Body of pancreas (tissue), 4 donors: ENCODE data around the gene UGP2. TPM values are rescaled to one million over a fixed set of nuclear protein-coding genes. Genes with fewer than 3 reads are reported as not detected.
A peak's percentile ranks its signal among the peaks of the same experiment; 100 is the strongest.

Source experiments
- ATAC-seq: fragments of 150-250 bp; one replicate; pipeline ENCODE4 v1.9.1; 2016
- DNase-seq, 4 donors: peaks; one replicate each; pipeline ENCODE4 v3.0.0-alpha.2; 2019
- H3K27ac ChIP-seq, 4 donors: fragments of 200-600 bp; sonication (generic); 1 replicate in 3 of 4; 2 replicates in 1 of 4; pipeline versions ENCODE4 v1.5.1 to v1.6.1; 2016 to 2019; ENCODE audit warnings: mild to moderate bottlenecking in 1 of 4, mixed read lengths in 1 of 4, moderate library complexity in 1 of 4
- H3K27me3 ChIP-seq, 2 donors: fragments of 200-600 bp; sonication (generic); one replicate each; pipeline ENCODE4 v1.6.0; 2016; ENCODE audit warnings: mild to moderate bottlenecking in 1 of 2
- H3K36me3 ChIP-seq, 2 donors: fragments of 200-600 bp; sonication (generic); replicated peaks in 1 of 2; 2 replicates each; pipeline ENCODE4 v1.5.1; 2016; ENCODE audit warnings: low read depth in 2 of 2; ENCODE audit not compliant: insufficient read depth in 1 of 2
- H3K4me1 ChIP-seq: fragments of 200-600 bp; sonication (generic); one replicate; pipeline ENCODE4 v1.6.0; 2016
- H3K4me3 ChIP-seq, 2 donors: fragments of 200-600 bp; sonication (generic); 1 replicate in 1 of 2; 2 replicates in 1 of 2; pipeline ENCODE4 v1.5.1; 2016 to 2019
- H3K9me3 ChIP-seq, 3 donors: fragments of 200-600 bp; sonication (generic); 1 replicate in 2 of 3; 2 replicates in 1 of 3; pipeline ENCODE4 v1.5.1; 2016
- CTCF ChIP-seq, 7 experiments: fragments of 450-650 bp in 4 of 7; fragments of 200-600 bp in 3 of 7; sonication (generic) in 3 of 7; IDR thresholded peaks; one replicate each; pipeline ENCODE4 v1.5.1; 2016 to 2019; ENCODE audit warnings: antibody characterized with exemption in 7 of 7
- POLR2A ChIP-seq, 3 donors: fragments of 450-650 bp; IDR thresholded peaks; one replicate each; pipeline ENCODE4 v1.6.1; 2016; ENCODE audit warnings: antibody characterized with exemption in 3 of 3, mild to moderate bottlenecking in 2 of 3
- WGBS, 2 donors: methylation state at CpG; one replicate each; pipeline ENCODE4 v1.1.5; 2017; 5-methylcytosine and 5-hydroxymethylcytosine counted together
- intact Hi-C: fragments of 100-400 bp; cut with DNase I; formaldehyde crosslinking; loops from one replicate; pipeline ENCODE4 v1.15.1; 2023
- total RNA-seq, 2 donors: library from RNA; depleted of rRNA; stranded (reverse); fragments of >200 nt; gene quantifications; one replicate each; pipeline ENCODE4 v1.1.0, GENCODE V29; 2016

Gene UGP2
- total RNA-seq, 2 donors from 2014 or later, result 64.3 to 93.3 TPM

- no peak overlapping the region for H3K27ac ChIP-seq
- WGBS, 2 donors, result 47 to 76% methylated on average over 2 of the region's 2 CpGs
- TF ChIP-seq CTCF (IDR thresholded peaks at IDR 0.05), result no peak
- no peak for TF ChIP-seq POLR2A (IDR thresholded peaks at IDR 0.05)
- no peaks in the 10 kb centered on the region for H3K36me3 ChIP-seq
- no peak for DNase-seq
- peaks cover 9% of the 10 kb centered on the region for H3K4me1 ChIP-seq
- intact Hi-C loops, result no loop called here
- H3K27me3 ChIP-seq, result no peaks in the 10 kb centered on the region
- no peaks in the 10 kb centered on the region for H3K9me3 ChIP-seq
- no peak for ATAC-seq
- no peak overlapping the region for H3K4me3 ChIP-seq
Measured at GRCh38 chr2:63817382-63817781, 24.3 kb upstream of the UGP2 start.

GRCh38 chr2:63818271-63818670 is 23.4 kb upstream of the UGP2 start:
- ATAC-seq (no peak), DNase-seq (no peak)
- 66 to 89% methylated on average over 2 of the region's 2 CpGs for WGBS, 2 donors
- no peak overlapping the region for H3K27ac ChIP-seq
- H3K4me3 ChIP-seq, result no peak overlapping the region
- H3K4me1 ChIP-seq, result peaks cover 9% of the 10 kb centered on the region
- intact Hi-C loops, result no loop called here
- TF ChIP-seq POLR2A (IDR thresholded peaks at IDR 0.05), result no peak
- no peaks in the 10 kb centered on the region for H3K27me3 ChIP-seq
- H3K9me3 ChIP-seq, result no peaks in the 10 kb centered on the region
- H3K36me3 ChIP-seq, result no peaks in the 10 kb centered on the region

GRCh38 chr2:63819256-63819655 is 22.4 kb upstream of the UGP2 start:
- TF ChIP-seq CTCF (IDR thresholded peaks at IDR 0.05) (peak in 3 of 7 experiments; percentile 4 to 14 (median 6)), POLR2A (IDR thresholded peaks at IDR 0.05) (no peak)
- Histone ChIP-seq H3K9me3 (no peaks in the 10 kb centered on the region), H3K4me3 (no peak overlapping the region), H3K27ac (peak overlapping the region; percentile 23 to 67 (median 56)), H3K4me1 (peaks cover 9% of the 10 kb centered on the region), H3K36me3 (no peaks in the 10 kb centered on the region), H3K27me3 (no peaks in the 10 kb centered on the region)
- 18 to 32% methylated on average over 3 of the region's 3 CpGs for WGBS, 2 donors
- ATAC-seq (peak; percentile 31), DNase-seq (peak in 1 of 4 donors; percentile 10)
- intact Hi-C loops, result no loop called here

GRCh38 chr2:63819765-63820717 is 21.7 kb upstream of the UGP2 start:
- DNase-seq (peak; percentile 56 to 83 (median 70)), ATAC-seq (peak; percentile 88)
- Histone ChIP-seq H3K27me3 (no peaks in the 10 kb centered on the region), H3K27ac (peak overlapping the region; percentile 25 to 67 (median 56)), H3K36me3 (no peaks in the 10 kb centered on the region), H3K4me3 (no peak overlapping the region), H3K4me1 (peaks cover 9% of the 10 kb centered on the region), H3K9me3 (no peaks in the 10 kb centered on the region)
- TF ChIP-seq CTCF (IDR thresholded peaks at IDR 0.05), result no peak
- no peak for TF ChIP-seq POLR2A (IDR thresholded peaks at IDR 0.05)
- 24 to 30% methylated on average over 6 of the region's 6 CpGs for WGBS, 2 donors
- intact Hi-C loops, result no loop called here

- DNase-seq (no peak), ATAC-seq (no peak)
- no peak overlapping the region for H3K4me3 ChIP-seq
- no peaks in the 10 kb centered on the region for H3K36me3 ChIP-seq
- TF ChIP-seq POLR2A (IDR thresholded peaks at IDR 0.05) (no peak), CTCF (IDR thresholded peaks at IDR 0.05) (no peak)
- 88% methylated on average over 1 of the region's 1 CpG for WGBS, 2 donors
- intact Hi-C loops, result no loop called here
- H3K9me3 ChIP-seq, result no peaks in the 10 kb centered on the region
- peaks cover 9% of the 10 kb centered on the region for H3K4me1 ChIP-seq
- H3K27me3 ChIP-seq, result no peaks in the 10 kb centered on the region
- H3K27ac ChIP-seq, result no peak overlapping the region
Measured at GRCh38 chr2:63820969-63821368, 20.7 kb upstream of the UGP2 start.
